SK-N-MC (cell line): ENCODE results near the gene NOX5.

Experiments used
- EZH2 ChIP-seq: fragments of 200-600 bp; sonication (generic); IDR thresholded peaks from one replicate; pipeline ENCODE4 v1.6.1; 2017; ENCODE audit warnings: antibody characterized with exemption
- POLR2AphosphoS5 ChIP-seq: IDR thresholded peaks from 2 replicates; pipeline ENCODE4 v1.6.1; 2012; ENCODE audit warnings: mild to moderate bottlenecking, low read depth, low read length, borderline replicate concordance

- TF ChIP-seq EZH2 (no peak), POLR2AphosphoS5 (no peak)
Observed at GRCh38 chr15:69098771-69099170, 84.3 kb downstream of the NOX5 start.
